ENCODE measurements around the gene KHDRBS1.
"Not testable (repeated sequence)": the region's sequence is repeated elsewhere in the genome, so short reads cannot be mapped to it uniquely, and the experiment has no call there.

The KHDRBS1 gene

DNA sequence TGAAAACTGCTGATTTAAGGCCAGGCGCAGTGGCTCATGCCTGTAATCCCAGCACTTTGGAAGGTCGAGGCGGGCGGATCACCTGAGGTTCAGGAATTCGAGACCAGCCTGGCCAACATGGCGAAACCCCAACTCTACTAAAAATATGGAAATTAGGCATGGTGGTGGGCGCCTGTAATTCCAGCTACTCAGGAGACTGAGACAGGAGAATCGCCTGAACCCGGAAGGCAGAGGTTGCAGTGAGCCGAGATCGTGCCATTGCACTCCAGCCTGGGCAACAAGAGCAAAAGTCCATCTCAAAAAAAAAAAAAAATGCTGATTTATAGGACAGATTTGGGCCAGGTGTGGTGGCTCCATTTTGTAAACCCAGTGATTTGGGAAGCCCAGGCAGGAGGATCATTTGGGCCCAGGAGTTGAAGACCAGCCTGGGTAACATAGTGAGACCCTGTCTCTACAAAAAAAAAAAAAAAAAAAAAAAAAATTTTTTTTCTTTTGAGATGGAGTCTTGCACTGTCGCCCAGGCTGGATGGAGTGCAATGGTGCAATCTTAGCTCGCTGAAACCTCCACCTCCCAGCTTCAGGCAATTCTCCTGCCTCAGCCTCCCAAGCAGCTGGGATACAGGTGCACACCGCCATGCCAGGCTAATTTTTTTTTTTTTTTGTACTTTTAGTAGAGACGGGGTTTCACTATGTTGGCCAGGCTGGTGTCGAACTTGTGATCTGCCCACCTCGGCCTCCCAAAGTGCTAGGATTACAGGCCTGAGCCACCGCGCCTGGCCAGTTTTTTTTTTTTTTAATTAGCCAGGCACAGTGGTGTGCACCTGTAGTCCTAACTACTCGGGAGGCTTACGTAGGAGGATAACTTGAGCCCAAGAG is 52.2 kb downstream of the KHDRBS1 start:
- not testable (repeated sequence) for DNase-seq (ENCODE audit: low read depth)

DNA sequence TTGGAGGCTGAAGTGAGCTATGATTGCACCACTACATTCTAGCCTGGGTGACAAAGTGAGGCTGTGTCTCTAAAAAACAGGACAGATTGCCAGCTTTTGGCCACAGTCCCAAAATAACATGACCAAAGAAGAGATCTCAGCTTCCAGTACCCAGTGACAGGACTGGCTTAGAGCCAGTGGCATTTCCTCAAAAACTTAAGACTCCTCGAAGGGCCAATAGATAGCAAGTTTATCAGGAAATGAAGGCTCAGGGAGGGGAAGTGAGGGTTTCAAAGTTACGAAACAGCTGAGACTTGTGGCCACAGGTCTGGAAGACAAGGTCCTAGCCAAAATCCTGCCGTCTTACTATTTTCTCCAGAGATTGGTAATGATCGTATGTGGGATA is 52.8 kb downstream of the KHDRBS1 start:
- DNase-seq (ENCODE audit: low read depth): no peak

DNA sequence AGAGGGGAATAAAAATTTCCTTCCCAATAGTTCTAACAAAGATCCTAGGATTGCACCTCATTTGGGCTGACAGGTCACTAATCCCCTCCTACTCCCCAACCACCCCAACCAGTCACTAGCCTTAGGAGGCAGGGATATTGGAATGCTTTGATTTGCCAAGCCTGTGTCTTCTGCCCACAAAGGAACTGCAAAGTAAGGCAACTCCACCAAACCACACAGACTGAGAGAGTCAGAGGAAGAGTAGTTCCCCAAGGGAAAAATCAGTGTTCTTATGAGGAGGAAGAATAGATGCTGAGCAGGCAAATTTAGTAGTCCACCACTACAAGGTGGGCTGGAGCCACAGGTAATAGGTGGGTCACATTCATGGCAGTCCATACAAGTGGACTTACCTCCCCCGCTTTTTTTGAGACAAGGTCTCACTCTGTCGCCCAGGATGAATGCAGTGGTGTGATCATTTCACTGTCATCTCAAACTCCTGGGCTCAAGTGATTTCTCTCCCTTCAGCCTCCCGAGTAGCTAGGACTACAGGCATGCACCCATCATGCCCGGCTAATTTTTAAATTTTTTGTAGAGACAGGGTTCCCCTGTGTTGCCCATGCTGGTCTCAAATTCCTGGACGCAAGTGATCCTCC is 55.4 kb downstream of the KHDRBS1 start:
- DNase-seq (ENCODE audit: low read depth): no peak

DNA sequence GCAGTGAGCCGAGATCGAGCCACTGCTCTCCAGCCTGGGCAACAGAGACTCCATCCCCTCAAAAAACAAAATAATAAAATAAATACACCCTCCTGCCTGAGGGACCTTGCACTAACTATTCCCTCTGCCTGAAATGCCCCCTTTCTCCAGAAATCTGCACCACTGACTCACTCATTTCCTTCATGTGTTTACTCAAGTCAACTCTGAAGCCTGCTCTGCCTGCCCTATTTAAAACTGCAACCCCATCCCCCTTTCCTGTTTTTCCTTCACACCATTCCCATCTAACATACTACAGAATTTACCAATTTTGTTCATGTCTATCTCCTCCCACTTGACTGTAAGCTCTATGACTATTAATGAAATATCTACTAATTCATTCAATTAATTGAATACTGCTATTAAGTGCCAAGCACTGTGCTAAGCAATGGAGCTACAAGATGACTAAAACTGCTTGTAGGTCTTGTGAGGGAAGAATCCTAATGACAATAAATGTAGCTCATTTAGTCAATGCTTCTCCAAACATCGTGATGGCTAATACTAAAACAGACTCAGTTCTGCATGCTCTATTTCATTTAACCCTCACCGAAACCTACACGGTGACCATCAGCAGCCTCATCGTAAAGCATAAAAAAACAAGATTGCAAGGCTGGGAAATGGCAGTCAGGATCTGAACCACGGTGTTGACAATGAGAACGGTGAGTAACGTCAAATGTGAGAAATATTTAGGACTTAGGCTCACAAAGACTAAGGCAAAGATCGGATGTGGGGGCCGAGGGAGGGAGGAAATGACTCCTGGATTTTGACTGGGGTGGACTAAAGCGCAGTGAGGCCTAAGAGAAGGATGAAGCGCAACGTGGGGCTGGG is 58.3 kb downstream of the KHDRBS1 start:
- DNase-seq (ENCODE audit: low read depth): no peak

DNA sequence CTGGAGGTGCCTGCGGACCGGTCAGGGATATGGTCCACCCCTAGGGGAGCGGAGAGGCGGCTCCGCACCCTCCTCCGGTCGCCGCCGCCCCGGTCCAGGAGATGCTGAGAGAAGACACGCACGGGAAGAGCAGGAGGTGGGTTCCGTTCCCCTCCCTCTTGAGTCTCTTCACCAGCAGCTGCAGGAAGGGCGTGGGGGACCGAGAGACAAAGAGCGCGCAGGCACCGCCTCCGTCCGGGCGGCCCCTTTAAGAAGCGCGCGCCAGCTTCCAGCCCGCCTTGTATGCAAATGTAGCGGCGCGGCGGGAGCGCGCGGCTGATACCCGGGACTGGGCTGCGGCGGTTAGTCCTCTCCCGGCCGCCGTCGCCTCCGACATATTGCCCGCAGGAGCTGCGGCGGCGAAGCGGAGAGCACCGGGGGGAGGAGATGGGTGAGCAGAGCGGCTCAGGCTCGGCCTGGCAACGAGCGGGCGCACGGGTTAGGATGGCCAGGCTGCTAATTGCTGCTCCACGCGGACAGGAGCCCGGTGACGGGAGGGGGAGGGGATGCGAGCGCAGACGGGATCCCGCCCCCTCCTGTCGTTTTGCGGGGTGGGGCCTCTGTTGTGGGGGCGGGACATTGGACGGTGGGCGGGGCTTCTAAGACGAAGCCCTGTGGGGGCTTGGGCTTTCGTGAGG is 59.1 kb downstream of the KHDRBS1 start, which contains the start of gene TMEM39B:
TMEM39B (plus strand) TSS at position 318 of the 677 bp plus-strand sequence; CDS start at position 427, 109 bp downstream.
- DNase-seq (ENCODE audit: low read depth): peak; percentile 86

DNA sequence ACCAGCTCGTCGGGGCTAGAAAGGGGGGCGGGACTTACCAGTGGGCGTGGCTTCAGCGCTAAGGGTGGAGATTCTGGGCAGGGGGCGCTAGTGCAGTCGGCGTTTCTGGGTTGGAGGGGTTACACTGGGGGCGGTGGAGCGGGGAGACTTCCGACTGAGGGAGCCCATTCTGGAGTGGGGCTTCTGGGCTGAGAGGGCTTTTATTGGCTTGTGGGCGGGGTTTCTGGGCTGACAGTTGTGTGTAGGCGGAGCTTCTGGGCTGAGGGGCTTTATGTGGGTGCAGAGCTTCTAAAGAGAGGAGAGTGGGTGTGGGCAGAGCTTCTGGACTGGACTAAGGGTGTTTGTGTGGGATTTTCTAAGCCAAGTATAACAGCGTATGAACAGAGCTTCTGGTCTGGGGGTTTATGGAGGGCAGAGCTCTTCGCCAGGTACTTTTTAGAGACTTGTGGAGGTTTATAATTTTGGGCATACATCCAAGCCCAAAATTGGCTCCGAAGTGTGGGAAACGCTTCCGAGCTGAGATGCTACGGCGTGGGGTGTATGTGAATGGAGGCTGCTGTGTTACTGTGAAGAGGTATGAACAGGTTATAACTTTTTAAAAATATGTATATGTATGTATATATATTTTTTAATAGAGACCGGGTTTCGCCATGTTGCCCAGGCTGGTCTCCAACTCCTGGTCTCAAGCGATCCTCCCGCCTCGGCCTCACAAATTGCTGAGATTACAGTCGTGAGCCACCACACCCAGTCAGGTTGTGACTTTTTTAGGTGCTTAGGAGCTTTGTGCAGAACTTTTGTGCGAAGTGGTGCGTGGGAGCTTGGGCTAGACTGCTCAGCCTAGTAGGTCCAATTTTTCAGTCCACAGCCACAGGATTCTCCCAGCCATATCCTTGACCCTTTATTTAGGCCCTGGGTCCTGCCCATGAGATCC is 59.9 kb downstream of the KHDRBS1 start:
- no peak for DNase-seq (ENCODE audit: low read depth)

DNA sequence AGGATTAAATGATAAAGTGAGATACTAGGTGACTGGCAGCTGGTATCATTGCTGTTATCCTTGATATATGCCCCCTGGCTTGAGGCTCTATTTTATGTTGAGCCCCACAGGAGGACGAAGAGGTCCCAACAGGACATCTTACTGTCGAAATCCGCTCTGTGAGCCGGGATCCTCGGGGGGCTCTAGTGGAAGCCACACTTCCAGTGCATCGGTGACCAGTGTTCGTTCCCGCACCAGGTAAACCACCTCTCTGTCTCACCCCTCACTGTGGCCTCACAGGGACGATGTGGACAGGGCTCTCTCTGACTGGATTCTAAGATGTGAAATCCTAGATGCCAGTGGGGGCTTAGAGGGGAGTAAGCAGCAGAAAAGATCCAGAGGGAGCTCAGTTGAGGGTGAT is 61.2 kb downstream of the KHDRBS1 start:
- no peak for DNase-seq (ENCODE audit: low read depth)

DNA sequence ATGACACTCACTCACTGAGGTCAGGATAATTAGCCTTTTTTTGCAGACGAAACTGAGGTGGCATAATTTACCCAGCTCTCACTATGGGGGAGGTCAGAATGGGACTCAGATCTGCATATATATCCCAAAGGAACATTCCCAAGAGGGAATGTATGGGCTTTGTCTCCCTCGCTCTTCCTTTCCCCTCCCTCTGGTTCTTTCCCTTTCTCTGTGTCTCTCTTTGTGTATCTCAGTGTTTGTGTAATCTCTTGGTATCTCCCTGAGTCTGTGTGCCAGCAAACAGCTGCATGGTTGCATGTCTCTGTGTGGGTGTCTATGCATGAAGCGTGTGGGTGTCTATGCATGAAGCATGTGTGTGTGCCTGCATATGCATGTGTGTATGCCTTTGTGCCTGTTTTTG is 63.8 kb downstream of the KHDRBS1 start:
- no peak for DNase-seq (ENCODE audit: low read depth)

DNA sequence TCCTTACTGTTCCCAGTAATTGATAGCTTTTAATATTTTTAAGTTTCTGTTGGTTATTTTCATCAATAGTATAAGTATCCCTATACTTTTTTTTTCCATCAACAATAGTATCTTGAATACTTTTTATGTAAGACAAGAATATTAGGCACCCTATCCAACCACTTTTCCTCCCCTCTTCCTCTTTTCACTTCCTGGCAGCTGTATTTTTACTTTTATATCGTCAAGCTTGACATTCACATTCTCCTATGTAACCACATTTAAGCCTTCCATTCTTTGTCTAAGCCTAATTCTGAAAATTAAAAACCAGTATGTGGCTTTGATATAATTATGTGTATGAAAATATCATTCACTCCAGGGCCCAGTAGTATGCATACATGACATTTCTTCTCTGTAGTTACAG is 68.4 kb downstream of the KHDRBS1 start:
- DNase-seq (ENCODE audit: low read depth): no peak

DNA sequence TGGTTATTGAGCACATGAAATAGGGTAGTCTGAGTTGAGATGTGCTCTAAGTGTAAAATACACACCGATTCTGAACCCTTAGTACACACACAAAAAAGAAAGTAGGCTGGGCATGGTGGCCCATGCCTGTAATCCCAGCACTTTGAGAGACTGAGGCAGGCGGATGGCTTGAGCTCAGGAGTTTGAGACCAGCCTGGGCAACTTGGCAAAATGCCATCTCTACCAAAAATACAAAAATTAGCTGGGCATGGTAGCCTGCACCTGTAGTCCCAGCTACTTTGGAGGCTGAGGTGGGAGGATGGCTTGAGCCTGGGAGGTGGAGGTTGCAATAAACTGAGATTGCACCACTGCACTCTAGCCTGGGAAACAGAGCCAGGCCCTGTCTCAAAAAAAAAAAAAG is 72.7 kb downstream of the KHDRBS1 start:
- DNase-seq (ENCODE audit: low read depth): not testable (repeated sequence)

DNA sequence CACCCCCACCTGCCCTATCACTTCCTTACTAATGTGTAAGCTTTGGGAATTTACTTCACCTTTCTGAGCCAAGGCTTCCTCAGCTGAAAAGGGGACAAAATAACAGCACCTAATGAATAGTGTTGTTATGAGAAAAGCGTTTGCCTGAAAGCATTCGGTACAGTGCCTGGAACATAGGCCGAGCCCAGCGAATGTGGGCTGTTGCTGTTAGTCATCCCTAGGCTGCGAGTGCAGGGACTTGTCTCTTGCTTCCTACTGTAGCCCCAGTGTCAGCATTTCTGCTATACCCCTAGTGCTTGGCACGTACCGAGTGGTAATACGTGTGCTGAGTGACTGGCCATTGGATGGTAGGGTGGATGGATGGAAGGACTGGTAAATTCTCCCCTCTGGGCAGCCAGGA is 77.5 kb downstream of the KHDRBS1 start:
- no peak for DNase-seq (ENCODE audit: low read depth)

DNA sequence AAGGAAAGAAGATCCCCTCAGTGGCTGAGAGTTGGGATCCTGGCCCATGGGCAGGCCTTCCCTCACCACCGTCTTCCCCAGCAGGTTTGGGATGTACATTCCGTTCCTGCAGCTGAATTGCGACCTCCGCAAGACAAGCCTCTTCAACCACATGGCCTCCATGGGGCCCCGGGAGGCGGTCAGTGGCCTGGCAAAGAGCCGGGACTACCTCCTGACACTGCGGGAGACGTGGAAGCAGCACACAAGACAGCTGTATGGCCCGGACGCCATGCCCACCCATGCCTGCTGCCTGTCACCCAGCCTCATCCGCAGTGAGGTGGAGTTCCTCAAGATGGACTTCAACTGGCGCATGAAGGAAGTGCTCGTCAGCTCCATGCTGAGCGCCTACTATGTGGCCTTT is 77.9 kb downstream of the KHDRBS1 start:
- DNase-seq (ENCODE audit: low read depth): no peak
